ENCODE data around the gene NOX1.

NOX1 gene

GRCh38 chrX:100874325-100874724 lies at the start of gene NOX1:
Gene NOX1, minus strand, starts transcription at chrX:100874359. Its CDS starts 220 bp downstream, at chrX:100874139.
- no peak for DNase-seq

DNA sequence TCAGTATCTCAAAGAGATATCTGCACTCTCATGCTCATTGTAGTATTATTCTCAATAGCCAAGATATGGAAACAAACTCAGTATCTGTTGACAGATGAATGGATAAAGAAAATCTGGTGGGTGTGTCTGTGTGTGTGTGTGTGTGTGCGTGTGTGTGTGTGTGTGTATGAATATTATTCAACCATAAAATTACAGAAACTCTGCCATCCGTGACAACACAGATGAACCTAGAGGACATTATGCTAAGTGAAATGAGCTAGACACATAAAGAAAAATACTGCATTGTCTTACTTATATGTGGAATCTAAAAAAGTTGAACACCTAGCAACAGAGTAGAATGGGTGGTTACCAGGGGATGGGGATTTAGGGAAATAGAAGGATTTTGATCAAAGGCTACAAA lies 41.4 kb upstream of the NOX1 start:
- no peak for DNase-seq

DNA sequence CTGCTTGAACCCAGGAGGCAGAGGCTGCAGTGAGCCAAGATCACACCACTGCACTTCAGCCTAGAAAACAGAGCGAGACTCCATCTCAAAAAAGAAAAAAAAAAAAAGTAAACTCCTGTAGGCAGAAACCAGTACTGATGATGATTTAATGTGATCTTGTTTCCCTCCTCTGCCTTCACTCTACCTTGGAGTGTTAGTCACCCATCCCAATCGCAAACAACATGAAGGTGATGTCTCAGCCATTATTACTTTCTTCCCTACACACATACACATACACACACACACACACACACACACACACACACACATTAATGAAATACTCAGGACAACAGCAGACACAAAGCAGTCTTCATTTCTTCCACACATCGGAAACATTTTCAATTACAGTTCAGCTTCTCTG lies 39.0 kb upstream of the NOX1 start:
- no peak for DNase-seq

GRCh38 chrX:100911731-100912130 lies 37.6 kb upstream of the NOX1 start:
- DNase-seq: no peak

- no peak for DNase-seq
These were observed 31.5 kb upstream of the NOX1 start for GRCh38 chrX:100905620-100906019.

DNA sequence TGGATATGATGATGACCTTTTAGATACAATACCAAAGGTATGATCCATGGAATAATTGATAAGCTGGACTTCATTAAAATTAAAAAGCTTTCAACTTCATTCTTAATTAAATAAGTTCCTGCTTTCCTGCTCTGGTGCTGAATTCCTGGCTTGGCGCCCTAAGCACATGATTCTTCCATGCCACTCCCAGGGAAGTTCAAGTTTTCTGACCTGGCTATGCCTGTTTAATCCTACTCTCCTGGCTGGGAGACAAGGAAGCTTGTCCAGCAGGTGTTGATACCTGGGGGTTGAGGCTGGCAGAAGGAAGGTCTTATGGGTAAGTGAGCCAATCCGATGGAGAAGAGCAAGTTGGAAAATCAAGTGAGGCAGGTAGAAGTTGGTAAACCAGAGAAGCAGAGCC lies 30.3 kb upstream of the NOX1 start:
- DNase-seq: no peak

- no peak for DNase-seq
These were observed 21.4 kb upstream of the NOX1 start for GRCh38 chrX:100895365-100896075.

- no peak for DNase-seq
These were observed 9.5 kb upstream of the NOX1 start for GRCh38 chrX:100883654-100884053.

- no peak for DNase-seq
These were observed 6.2 kb upstream of the NOX1 start for GRCh38 chrX:100880368-100880767.

- DNase-seq: no peak
These were observed 2.3 kb downstream of the NOX1 start for GRCh38 chrX:100871594-100872560.

DNA sequence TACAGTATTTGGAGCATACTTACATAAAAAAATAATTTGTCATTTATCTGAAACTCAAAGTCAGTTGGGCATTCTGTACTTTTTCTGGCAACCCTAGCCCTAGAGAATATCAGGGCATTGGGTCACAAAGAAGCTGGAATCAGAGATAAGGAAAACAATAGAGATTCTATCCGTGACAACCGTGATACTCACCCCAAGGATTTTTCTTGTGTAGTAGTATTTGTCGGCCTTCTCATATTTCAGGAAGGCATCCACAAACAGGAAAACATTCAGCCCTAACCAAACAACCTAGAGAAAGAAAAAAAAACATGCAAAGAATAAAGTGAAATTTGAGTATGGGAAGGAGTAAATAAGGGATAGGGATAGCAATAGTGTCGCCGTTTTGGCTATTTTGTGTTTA lies 3.6 kb downstream of the NOX1 start:
- no peak for DNase-seq

DNA sequence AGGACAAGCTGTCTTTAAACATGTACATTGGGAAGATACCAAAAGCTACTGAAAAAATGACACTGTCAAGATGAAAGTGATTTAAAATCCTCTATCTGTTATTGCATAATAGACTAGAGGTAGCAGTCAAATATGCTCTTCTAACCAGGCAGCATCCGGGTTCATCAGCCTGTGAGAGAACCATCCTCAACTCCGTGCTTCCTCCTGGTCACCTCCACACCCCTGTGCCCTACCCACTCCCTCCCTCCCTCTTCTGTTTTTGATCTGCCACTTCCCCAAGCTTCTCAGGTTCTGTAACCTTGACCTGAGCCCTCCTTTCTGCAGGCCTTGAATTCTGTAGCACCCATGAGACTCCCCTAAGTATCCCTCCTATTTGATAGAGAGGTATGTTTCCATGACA lies 5.9 kb downstream of the NOX1 start:
- no peak for DNase-seq

DNA sequence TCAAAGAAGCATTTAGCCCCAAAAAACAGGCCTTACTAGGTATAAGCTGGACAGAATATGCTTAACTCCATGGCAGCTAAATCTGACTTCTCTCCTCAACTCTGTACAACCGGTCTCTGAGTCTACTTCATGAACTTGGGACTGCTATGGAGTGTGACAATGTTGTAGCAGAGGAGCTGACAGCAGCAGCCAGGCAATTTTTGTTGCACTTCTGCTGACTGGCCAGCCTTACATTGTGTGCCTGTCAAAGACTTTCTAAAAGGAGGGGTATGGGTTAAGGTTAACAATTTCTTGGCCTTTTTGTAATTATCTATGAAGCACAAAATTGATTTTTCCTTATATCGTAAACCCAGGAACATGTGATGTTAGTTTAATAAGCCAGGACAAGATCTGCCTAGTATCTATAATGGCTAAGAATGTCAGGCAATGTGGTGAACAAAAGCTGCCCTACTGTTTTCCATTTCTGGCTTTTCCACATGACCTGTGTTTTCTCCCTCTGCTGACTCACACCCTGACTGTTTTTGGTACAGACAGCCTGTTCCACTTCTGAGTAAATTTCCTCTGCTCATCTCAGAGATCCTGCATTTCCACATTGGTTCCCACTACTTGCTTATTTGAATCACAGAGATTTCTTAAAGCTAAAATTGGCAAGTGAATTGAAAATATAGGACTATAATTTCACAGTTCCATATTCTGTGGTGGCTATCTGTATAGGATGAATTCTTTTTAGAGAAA lies 9.3 kb downstream of the NOX1 start:
- DNase-seq: no peak

DNA sequence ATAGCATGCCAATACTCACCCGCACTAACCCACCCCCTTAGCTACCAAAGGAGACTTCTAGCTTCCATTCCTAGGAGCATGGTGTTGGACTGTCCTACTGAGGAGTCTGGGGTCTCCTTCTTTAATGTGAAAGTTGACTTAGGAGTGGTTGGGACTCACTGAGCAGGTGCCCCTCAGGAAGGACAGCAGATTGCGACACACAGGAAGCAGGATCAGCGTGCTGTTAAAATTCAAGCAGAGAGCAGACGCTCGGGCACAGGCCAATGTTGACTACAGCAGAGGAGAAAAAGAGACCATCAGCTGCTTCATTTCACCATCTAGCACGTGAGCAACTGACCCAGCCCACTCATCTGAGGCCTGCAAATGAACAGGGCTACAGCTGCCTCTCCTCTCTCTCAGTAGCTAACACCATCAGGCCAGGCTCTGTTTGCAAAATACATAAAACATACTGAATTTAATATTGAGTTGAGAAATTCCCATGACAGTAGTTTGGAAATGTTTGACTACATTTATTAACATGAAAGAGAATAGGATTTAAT lies 10.8 kb downstream of the NOX1 start:
- no peak for DNase-seq

DNA sequence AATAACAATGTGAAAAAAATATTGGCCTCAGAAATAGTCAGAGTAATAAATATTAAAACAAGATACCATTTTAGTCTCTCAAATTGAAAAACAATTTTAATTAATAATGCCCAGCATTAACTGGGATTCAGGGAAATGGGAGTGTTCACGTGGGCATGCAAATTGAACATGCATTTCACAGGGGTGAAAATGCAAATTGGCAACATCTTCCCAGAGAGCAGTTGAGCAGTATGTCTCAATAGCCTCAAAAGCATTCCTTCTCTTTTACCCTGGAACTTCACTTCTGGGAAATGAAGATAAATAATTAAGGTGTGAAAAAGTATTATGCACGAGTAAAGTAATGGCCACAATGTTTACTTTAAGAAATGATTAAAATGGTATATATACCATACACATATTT lies 21.3 kb downstream of the NOX1 start:
- DNase-seq: no peak

DNA sequence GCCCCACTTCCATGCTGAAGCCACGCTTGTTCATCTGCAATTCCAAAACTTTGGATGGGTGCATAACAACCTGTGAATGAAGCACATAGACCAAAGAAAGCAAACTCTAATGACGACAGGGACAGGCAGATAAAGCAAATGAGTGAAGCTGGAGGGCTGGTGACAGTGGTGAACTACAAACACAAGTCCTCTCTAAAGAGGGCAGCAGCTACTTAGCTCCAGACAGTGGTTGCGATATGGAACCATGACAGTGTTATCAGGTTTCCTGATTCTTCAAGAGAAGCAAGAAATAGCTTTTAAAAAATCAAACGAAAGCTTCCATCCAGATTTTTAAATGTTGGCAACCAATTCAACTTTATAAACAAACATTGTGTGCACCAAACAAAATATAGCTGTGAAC lies 23.8 kb downstream of the NOX1 start:
- no peak for DNase-seq

DNA sequence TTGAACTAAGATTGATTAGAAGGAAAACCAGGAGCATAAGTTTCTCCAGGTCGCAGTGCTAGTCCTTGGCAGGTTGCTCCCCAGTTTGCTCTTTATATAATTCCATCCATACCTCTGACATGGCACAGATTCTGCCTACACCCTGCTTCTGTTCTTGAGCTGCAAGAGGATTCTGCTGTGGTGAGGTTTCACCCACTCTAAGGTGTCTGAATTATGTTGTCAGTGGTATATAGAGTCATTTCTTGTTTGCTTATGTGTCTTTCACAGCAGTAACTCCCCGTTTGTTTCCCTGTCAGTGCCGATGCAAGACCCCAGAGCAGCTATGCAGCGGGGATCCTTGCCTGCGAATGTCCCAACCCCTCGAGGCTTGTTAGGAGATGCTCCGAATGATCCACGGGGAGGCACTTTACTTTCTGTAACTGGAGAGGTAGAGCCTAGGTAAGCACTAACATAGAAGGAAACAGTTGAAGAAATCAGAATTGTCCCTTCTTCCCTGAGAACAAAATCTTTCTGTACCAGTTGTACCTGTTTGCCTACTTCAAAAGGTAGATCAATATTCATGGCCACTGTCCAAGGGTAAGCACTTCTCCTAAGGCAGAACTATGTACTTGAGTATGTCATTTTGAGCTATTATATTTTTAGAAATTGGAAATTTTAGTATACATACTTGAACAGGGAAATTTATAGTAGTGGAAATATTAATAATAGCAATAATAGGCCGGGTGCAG lies 42.8 kb downstream of the NOX1 start:
- DNase-seq: no peak

DNA sequence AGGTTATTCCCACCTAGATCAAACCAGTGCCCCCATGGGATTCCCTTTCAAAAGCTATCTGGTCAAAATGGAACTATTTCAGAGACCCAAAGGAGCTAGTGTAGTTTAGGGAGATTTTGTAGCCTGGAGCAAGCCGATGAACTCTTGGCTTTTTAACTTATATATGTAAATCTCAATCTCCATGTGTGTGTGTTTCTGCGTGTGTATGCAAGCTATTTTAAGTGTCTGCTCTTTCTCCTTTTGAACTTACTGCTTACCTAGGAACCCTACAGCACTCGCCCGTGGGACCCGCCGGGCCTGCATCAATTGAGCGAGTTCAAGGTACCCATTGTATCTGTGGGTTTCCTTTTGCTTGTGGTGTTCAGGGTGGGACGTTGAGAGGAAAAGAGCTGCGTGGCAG lies 43.6 kb downstream of the NOX1 start:
- DNase-seq: no peak

- DNase-seq: no peak
These were observed 44.0 kb downstream of the NOX1 start for GRCh38 chrX:100830143-100830542.

DNA sequence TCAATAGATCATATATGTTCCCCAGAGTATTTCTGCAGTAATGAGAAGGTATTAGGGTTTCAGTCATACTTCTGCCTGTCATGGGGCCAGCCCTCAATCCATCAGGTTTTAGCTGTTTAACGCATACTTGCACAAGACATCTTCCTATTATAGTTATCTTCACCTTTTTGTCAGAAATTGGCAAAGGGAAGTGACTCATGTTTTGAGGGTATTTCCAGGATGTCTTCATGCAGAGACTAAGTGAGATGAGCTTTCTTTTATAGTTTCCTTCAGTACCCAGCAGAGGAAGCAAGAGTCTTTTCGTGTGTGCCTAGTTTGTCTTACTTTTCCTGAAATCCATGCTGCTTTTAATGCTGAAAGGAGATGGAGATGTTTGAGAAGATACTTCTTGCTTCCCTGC lies 44.4 kb downstream of the NOX1 start:
- DNase-seq: no peak

DNA sequence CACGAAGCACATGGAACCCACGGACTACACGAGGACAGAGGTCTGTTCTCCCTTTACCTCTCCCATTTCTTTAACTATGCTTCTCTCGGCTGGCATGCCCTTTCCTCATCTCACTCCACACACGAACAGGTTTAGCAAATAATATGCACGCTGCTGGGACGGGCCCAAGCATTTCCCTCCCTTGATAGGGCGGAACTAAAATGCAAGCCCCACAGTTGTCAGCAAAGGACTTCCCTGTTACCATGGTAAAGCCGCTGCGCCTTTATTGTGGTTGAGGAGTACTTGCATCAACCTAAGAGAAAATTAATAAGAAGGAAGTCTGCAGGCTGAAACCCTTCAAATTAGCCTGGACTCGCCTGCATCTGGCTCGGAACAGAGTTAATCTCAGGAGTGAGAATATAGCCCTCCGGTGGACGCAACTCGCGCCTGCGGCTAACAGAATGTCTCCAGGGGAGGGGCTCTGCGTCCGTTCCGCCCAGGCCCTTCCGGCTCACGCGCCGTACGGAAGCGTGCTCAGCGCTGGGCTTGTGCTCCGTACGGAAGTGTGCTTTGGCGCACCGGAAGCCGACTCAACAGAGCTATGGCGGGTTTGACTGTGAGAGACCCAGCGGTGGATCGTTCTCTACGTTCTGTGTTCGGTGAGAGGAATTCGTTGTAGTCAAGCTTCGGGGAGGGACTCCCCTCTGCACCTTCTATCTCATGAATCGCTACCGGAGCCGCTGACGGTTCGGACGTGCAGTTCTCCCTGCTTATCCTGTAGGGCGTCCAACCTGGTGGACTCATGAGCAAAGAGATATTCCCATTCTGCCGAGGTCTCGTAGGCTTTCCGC lies 54.1 kb downstream of the NOX1 start, which contains the start of gene CSTF2:
TSS of gene CSTF2 (plus strand) at position 555 of the 830 bp plus-strand sequence. CDS start at position 581, 26 bp downstream.
- peak; percentile 87 for DNase-seq

DNA sequence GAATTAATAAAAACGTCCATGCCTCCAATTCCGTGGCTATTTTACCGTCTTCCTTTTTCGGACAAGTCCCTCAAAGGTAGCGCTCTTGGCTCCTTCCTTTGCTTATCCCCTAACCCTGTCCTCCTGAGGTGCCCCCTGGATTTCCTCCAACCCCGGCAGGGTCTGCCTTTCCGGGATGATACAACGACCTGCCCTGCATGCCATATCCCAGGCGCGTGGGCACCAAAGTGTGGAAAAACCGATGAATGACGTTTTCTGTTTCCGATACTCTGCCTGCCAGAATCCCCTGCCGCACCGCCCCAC lies 54.7 kb downstream of the NOX1 start:
- DNase-seq: no peak

Measured in activated CD8-positive, alpha-beta memory T cell treated with anti-CD3 and anti-CD28 coated beads for 24 hours (primary cell).